ENCODE measurements around the gene SIGMAR1. TPM values are rescaled to one million over a fixed set of nuclear protein-coding genes. Genes with fewer than 3 reads are reported as not detected.

SIGMAR1 gene
- total and polyA plus RNA-seq, 2 of the 8 experiments (the other 6 are each of a cell fraction or from before 2014, with no cell fraction given), result 84.2 to 134 TPM

- Histone ChIP-seq H2BK12ac (ENCODE audit: low read depth, low read length) (peak overlapping the region; percentile 60; the same call in 1 of the 2 replicates), H2BK5ac (ENCODE audit: low read depth, low read length) (no peak overlapping the region), H3K9ac (replicated peaks in 1 of 4; ENCODE audit: extremely low read depth in 1 of 4, low read depth in 3 of 4, low read length in 3 of 4) (no peak overlapping the region; a peak in 1 of 7 replicates), H3K4me1 (replicated peaks in 1 of 4; ENCODE audit: control insufficient read depth in 3 of 4, insufficient read depth in 4 of 4, low read length in 3 of 4) (peaks cover 4 to 26% (median 16%) of the 10 kb centered on the region in 4 experiments; a peak in 6 of 7 replicates), H3K4ac (replicated peaks; ENCODE audit: insufficient read length, low read depth, low read length) (no peak overlapping the region), H3K23me2 (ENCODE audit: low read depth, low read length) (peaks cover 15% of the 10 kb centered on the region), H2AFZ (ENCODE audit: low read length) (no peak overlapping the region), H2BK20ac (ENCODE audit: low read length) (no peak overlapping the region), H3K18ac (ENCODE audit: extremely low read depth, low read length) (no peak overlapping the region; the same call in 1 of the 2 replicates), H3K56ac (replicated peaks; ENCODE audit: insufficient read length, low read depth, low read length) (peak overlapping the region; percentile 8), H3K23ac (ENCODE audit: insufficient read length) (no peak overlapping the region), H3K14ac (ENCODE audit: insufficient read length) (no peak overlapping the region), H3K27me3 (replicated peaks in 1 of 4; ENCODE audit: control insufficient read depth in 3 of 4, extremely low read depth in 1 of 4, insufficient read depth in 3 of 4, low read length in 3 of 4) (peaks cover 50 to 63% (median 59%) of the 10 kb centered on the region in 4 experiments), H3K9me3 (ENCODE audit: insufficient read depth in 2 of 2, low read depth in 1 of 2, low read length in 1 of 2) (no peaks in the 10 kb centered on the region), H3K4me3 (ENCODE audit: extremely low read depth in 1 of 4, insufficient read depth in 2 of 4, low read depth in 3 of 4, low read length in 4 of 4) (peak overlapping the region in 3 of 4 experiments; percentile 25 to 41 (median 32); a peak in 4 of 8 replicates), H2AK5ac (ENCODE audit: low read depth, low read length) (no peak overlapping the region), H3K79me1 (ENCODE audit: low read depth, low read length) (no peaks in the 10 kb centered on the region), H4K5ac (ENCODE audit: insufficient read length, low read depth, low read length) (no peak overlapping the region), H3K4me2 (ENCODE audit: insufficient read depth in 1 of 2, low read depth in 2 of 2, low read length in 2 of 2) (peak overlapping the region; percentile 60 to 80), H4K20me1 (replicated peaks in 1 of 2; ENCODE audit: control insufficient read depth in 1 of 2, insufficient read depth in 2 of 2, low read length in 2 of 2) (peaks cover 2 to 9% of the 10 kb centered on the region in 2 experiments), H2BK120ac (replicated peaks; ENCODE audit: low read depth, low read length) (no peak overlapping the region), H2BK15ac (ENCODE audit: low read length) (no peak overlapping the region), H3K36me3 (ENCODE audit: control insufficient read depth in 2 of 4, insufficient read depth in 4 of 4, low read length in 3 of 4) (peaks cover 0 to 9% (median 0%) of the 10 kb centered on the region in 4 experiments; a peak in 1 of 8 replicates), H4K8ac (ENCODE audit: extremely low read depth, insufficient read depth, low read length) (no peak overlapping the region), H3K79me2 (ENCODE audit: control insufficient read depth in 1 of 2, insufficient read depth in 2 of 2, low read length in 2 of 2) (no peaks in the 10 kb centered on the region), H4K91ac (replicated peaks; ENCODE audit: insufficient read length, low read length) (no peak overlapping the region), H3K27ac (ENCODE audit: low read depth, low read length) (no peak overlapping the region)
- no peak for FAIRE-seq
- 15% methylated on average over 14 of the region's 26 CpGs; no CpG with 5 or more reads in 1 of the 2 experiments for WGBS, 2 experiments (ENCODE audit: extremely low coverage in 1 of 2, insufficient coverage in 1 of 2, insufficient read length in 1 of 2, insufficient replicate concordance in 2 of 2, low coverage in 1 of 2, low lambda C conversion rate in 2 of 2, missing lambda C conversion rate in 1 of 2)
- TF ChIP-seq ASH2L (IDR thresholded peaks at IDR 0.05; ENCODE audit: low read length) (peak; percentile 35), EZH2 (IDR thresholded peaks at IDR 0.05; ENCODE audit: low read depth, low read length, severe bottlenecking) (peak; percentile 43), NANOG (IDR thresholded peaks at IDR 0.05; ENCODE audit: insufficient read depth, low read depth, low read length, poor library complexity, severe bottlenecking) (no peak)
- ChIA-PET CTCF (ENCODE audit: partially characterized antibody) (interaction anchor here (0.5 to 11.5 kb wide), 25 partner anchors 12 to 461 kb away, joined by 3 to 214 read pairs (median 7); partner anchors contain the start of gene RPP25L), POLR2A (ENCODE audit: partially characterized antibody) (interaction anchor here (0.7 to 2.7 kb wide), 7 partner anchors 10 to 136 kb away, joined by 3 to 36 read pairs (median 3); partner anchors contain the start of genes ARID3C and IL11RA)
- peak in 1 of 2 experiments; percentile 73 for DNase-seq (ENCODE audit: low read depth in 1 of 2, low spot score in 2 of 2)
These were observed 44.5 kb downstream of the SIGMAR1 start for GRCh38 chr9:34592895-34593601.
